ENCODE results near the gene DIPK1B.

DNA sequence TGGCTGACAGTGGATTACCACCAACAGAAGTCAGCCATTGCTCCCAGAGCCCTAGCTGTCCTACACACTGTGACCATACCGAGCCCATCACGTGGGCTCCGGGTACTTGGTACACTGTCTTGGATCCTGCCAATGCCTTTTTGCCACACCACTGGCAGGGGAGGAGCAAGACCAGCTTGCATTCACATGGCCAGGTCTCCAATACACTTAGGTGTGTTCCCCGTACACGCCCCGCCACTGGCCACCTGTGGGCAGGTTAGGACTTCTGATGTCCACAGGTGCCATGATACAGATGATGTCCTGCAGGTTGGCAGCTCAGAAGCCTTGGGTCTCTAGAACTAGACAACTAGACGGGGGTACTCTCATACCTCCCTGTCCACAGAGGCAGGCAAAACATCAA, 5.4 kb upstream of the DIPK1B start:
- TF ChIP-seq SPI1 (IDR thresholded peaks at IDR 0.05; ENCODE audit: low read depth, low read length), result no peak
- no peak for TF ChIP-seq POLR2A (IDR thresholded peaks at IDR 0.05; ENCODE audit: low read depth, low read length)
- TF ChIP-seq POLR2AphosphoS5 (IDR thresholded peaks at IDR 0.05; ENCODE audit: low read depth, low read length), result no peak
- TF ChIP-seq TAF1 (IDR thresholded peaks at IDR 0.05; ENCODE audit: low read depth, low read length), result no peak

All from GM12891 (cell line).